ENCODE data around the gene SFSWAP. TPM values are rescaled to one million over a fixed set of nuclear protein-coding genes. Genes with fewer than 3 reads are reported as not detected.

Gene SFSWAP
- polyA plus RNA-seq, 2 of the 4 experiments (the other 2 are of a cell fraction), result 21.8 to 23.5 TPM

DNA sequence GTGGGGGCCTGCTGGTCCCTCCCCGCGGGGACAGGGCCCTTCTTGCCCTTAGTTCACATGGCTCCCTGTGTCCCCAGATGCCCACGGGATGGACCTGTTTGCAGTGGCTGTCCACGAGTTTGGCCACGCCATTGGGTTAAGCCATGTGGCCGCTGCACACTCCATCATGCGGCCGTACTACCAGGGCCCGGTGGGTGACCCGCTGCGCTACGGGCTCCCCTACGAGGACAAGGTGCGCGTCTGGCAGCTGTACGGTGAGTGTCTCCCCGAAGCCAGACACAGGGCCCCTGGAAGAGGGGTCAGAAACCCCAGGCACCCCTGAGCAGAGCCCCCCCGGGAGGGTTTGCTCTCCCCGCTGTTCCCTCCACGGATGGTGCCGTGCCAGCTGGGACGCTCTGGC, 130.7 kb downstream of the SFSWAP start:
- ATAC-seq (no peak), DNase-seq (ENCODE audit: low read depth in 1 of 2, low spot score in 1 of 2) (no peak), FAIRE-seq (no peak)
- Histone ChIP-seq H3K27ac (no peak overlapping the region), H3K4me3 (no peak overlapping the region), H3K9me3 (no peaks in the 10 kb centered on the region), H3K4me1 (no peaks in the 10 kb centered on the region), H3K4me2 (no peak overlapping the region)
- 83% methylated on average over 22 of the region's 22 CpGs for WGBS (ENCODE audit: missing lambda C conversion rate)
- CTCF ChIA-PET, result interaction anchor here (1.0 to 1.5 kb wide), 2 partner anchors 8 to 10 kb away, joined by 3 to 4 read pairs; no protein-coding TSS in a partner anchor
- no peak for TF ChIP-seq ZC3H11A (IDR thresholded peaks at IDR 0.05)
- TF ChIP-seq, protein P1, sequence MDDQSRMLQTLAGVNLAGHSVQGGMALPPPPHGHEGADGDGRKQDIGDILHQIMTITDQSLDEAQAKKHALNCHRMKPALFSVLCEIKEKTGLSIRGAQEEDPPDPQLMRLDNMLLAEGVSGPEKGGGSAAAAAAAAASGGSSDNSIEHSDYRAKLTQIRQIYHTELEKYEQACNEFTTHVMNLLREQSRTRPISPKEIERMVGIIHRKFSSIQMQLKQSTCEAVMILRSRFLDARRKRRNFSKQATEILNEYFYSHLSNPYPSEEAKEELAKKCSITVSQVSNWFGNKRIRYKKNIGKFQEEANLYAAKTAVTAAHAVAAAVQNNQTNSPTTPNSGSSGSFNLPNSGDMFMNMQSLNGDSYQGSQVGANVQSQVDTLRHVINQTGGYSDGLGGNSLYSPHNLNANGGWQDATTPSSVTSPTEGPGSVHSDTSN (IDR thresholded peaks at IDR 0.05), result no peak
- TF ChIP-seq NFE2L2 (conservative IDR thresholded peaks at IDR 0.05; ENCODE audit: low read length), result no peak
- no peak for TF ChIP-seq TFCP2L1 (CRISPR knock-in tag; IDR thresholded peaks at IDR 0.05)
- TF ChIP-seq, protein P2, sequence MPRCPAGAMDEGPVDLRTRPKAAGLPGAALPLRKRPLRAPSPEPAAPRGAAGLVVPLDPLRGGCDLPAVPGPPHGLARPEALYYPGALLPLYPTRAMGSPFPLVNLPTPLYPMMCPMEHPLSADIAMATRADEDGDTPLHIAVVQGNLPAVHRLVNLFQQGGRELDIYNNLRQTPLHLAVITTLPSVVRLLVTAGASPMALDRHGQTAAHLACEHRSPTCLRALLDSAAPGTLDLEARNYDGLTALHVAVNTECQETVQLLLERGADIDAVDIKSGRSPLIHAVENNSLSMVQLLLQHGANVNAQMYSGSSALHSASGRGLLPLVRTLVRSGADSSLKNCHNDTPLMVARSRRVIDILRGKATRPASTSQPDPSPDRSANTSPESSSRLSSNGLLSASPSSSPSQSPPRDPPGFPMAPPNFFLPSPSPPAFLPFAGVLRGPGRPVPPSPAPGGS (IDR thresholded peaks at IDR 0.05), result no peak
- no peak for TF ChIP-seq FOSB (CRISPR knock-in tag; IDR thresholded peaks at IDR 0.05)
- TF ChIP-seq, protein P3, sequence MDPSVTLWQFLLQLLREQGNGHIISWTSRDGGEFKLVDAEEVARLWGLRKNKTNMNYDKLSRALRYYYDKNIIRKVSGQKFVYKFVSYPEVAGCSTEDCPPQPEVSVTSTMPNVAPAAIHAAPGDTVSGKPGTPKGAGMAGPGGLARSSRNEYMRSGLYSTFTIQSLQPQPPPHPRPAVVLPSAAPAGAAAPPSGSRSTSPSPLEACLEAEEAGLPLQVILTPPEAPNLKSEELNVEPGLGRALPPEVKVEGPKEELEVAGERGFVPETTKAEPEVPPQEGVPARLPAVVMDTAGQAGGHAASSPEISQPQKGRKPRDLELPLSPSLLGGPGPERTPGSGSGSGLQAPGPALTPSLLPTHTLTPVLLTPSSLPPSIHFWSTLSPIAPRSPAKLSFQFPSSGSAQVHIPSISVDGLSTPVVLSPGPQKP (IDR thresholded peaks at IDR 0.05; ENCODE audit: low read depth, low read length), result no peak
- no peak for TF ChIP-seq ZSCAN20 (CRISPR knock-in tag; IDR thresholded peaks at IDR 0.05)
- TF ChIP-seq RCOR1 (IDR thresholded peaks at IDR 0.05; ENCODE audit: low read depth, low read length), result no peak
- no peak for TF ChIP-seq POLR2A (IDR thresholded peaks at IDR 0.05; ENCODE audit: low read length)
- TF ChIP-seq NPAS2 (CRISPR knock-in tag; IDR thresholded peaks at IDR 0.05; ENCODE audit: borderline replicate concordance), result no peak
- TF ChIP-seq ZNF302 (CRISPR knock-in tag; IDR thresholded peaks at IDR 0.05), result no peak
- no peak for TF ChIP-seq CBX2 (IDR thresholded peaks at IDR 0.05; ENCODE audit: borderline replicate concordance, low read depth)
- TF ChIP-seq CHD2 (IDR thresholded peaks at IDR 0.05; ENCODE audit: low read length, partially characterized antibody), result no peak
- POLR2A ChIA-PET, result no interaction called here

DNA sequence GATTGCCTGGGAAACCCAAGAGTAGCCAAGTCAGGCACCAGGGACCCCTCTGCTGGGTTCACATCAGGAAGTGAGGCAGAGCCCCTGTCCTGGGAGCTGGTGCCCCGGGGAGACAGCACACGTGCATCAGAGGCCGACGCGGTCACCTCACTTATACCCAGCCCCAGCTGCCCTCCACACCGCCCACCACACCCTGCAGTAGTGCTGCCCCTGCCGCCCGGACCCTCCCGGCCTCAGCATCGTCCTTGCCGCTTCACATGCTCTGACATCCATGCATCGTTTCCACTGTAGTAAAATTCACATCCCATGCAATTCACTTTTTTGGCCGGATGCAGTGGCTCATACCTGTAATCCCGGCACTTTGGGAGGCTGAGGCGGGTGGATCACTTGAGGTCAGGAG, 131.3 kb downstream of the SFSWAP start:
- no peak for DNase-seq (ENCODE audit: low read depth in 1 of 2, low spot score in 1 of 2)

More for the DNA sequence above, 131.3 kb downstream of the SFSWAP start:
- no peak overlapping the region for H3K27ac ChIP-seq
- H3K4me1 ChIP-seq, result no peaks in the 10 kb centered on the region
- no peak overlapping the region for H3K4me3 ChIP-seq
- FAIRE-seq, result no peak
- no peak for TF ChIP-seq POLR2A (IDR thresholded peaks at IDR 0.05; ENCODE audit: low read length)
- TF ChIP-seq TFCP2L1 (CRISPR knock-in tag; IDR thresholded peaks at IDR 0.05), result no peak
- no peak for TF ChIP-seq JUN (IDR thresholded peaks at IDR 0.05)
- no peak for TF ChIP-seq JUNB (IDR thresholded peaks at IDR 0.05)
- TF ChIP-seq ZNF302 (CRISPR knock-in tag; IDR thresholded peaks at IDR 0.05), result no peak
- TF ChIP-seq BHLHE40 (IDR thresholded peaks at IDR 0.05; ENCODE audit: low read depth, low read length), result no peak
- TF ChIP-seq NFE2L2 (conservative IDR thresholded peaks at IDR 0.05; ENCODE audit: low read length), result no peak
- TF ChIP-seq EHMT2 (IDR thresholded peaks at IDR 0.05; ENCODE audit: low read depth), result no peak
- TF ChIP-seq KDM5A (IDR thresholded peaks at IDR 0.05), result no peak
- no peak for TF ChIP-seq ZSCAN20 (CRISPR knock-in tag; IDR thresholded peaks at IDR 0.05)
- TF ChIP-seq FOXS1 (CRISPR knock-in tag; IDR thresholded peaks at IDR 0.05), result no peak
- TF ChIP-seq, protein P4, sequence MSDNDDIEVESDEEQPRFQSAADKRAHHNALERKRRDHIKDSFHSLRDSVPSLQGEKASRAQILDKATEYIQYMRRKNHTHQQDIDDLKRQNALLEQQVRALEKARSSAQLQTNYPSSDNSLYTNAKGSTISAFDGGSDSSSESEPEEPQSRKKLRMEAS (IDR thresholded peaks at IDR 0.05), result no peak
- TF ChIP-seq, protein P3 (IDR thresholded peaks at IDR 0.05; ENCODE audit: low read depth, low read length), result no peak
- no peak for TF ChIP-seq CHD4 (IDR thresholded peaks at IDR 0.05; ENCODE audit: borderline replicate concordance)
- no peak for TF ChIP-seq GATA3 (IDR thresholded peaks at IDR 0.05; ENCODE audit: borderline replicate concordance)
- no peak for TF ChIP-seq CBX8 (IDR thresholded peaks at IDR 0.05)
- no peak for TF ChIP-seq RCOR1 (IDR thresholded peaks at IDR 0.05; ENCODE audit: low read depth, low read length)
- WGBS (ENCODE audit: missing lambda C conversion rate), result 92% methylated on average over 15 of the region's 15 CpGs
- CTCF ChIA-PET, result interaction anchor here (0.7 to 1.5 kb wide), 2 partner anchors 9 to 68 kb away, joined by 4 read pairs; no protein-coding TSS in a partner anchor
- ATAC-seq, result no peak
- no peaks in the 10 kb centered on the region for H3K9me3 ChIP-seq
- H3K4me2 ChIP-seq, result no peak overlapping the region
- POLR2A ChIA-PET, result no interaction called here

Data from A549 (cell line).